GM18498 (cell line): ENCODE results near the gene PRDM15.
A peak's percentile ranks its signal among the peaks of the same experiment; 100 is the strongest.

ENCODE experiments used
- ATAC-seq: cut with Tn5 transposase; IDR thresholded peaks from one replicate; pipeline ENCODE4 v1.9.1; 2021; ENCODE audit warnings: mild to moderate bottlenecking, moderate library complexity; ENCODE audit not compliant: unreplicated experiment

The PRDM15 gene, protein sequence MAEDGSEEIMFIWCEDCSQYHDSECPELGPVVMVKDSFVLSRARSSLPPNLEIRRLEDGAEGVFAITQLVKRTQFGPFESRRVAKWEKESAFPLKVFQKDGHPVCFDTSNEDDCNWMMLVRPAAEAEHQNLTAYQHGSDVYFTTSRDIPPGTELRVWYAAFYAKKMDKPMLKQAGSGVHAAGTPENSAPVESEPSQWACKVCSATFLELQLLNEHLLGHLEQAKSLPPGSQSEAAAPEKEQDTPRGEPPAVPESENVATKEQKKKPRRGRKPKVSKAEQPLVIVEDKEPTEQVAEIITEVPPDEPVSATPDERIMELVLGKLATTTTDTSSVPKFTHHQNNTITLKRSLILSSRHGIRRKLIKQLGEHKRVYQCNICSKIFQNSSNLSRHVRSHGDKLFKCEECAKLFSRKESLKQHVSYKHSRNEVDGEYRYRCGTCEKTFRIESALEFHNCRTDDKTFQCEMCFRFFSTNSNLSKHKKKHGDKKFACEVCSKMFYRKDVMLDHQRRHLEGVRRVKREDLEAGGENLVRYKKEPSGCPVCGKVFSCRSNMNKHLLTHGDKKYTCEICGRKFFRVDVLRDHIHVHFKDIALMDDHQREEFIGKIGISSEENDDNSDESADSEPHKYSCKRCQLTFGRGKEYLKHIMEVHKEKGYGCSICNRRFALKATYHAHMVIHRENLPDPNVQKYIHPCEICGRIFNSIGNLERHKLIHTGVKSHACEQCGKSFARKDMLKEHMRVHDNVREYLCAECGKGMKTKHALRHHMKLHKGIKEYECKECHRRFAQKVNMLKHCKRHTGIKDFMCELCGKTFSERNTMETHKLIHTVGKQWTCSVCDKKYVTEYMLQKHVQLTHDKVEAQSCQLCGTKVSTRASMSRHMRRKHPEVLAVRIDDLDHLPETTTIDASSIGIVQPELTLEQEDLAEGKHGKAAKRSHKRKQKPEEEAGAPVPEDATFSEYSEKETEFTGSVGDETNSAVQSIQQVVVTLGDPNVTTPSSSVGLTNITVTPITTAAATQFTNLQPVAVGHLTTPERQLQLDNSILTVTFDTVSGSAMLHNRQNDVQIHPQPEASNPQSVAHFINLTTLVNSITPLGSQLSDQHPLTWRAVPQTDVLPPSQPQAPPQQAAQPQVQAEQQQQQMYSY

DNA sequence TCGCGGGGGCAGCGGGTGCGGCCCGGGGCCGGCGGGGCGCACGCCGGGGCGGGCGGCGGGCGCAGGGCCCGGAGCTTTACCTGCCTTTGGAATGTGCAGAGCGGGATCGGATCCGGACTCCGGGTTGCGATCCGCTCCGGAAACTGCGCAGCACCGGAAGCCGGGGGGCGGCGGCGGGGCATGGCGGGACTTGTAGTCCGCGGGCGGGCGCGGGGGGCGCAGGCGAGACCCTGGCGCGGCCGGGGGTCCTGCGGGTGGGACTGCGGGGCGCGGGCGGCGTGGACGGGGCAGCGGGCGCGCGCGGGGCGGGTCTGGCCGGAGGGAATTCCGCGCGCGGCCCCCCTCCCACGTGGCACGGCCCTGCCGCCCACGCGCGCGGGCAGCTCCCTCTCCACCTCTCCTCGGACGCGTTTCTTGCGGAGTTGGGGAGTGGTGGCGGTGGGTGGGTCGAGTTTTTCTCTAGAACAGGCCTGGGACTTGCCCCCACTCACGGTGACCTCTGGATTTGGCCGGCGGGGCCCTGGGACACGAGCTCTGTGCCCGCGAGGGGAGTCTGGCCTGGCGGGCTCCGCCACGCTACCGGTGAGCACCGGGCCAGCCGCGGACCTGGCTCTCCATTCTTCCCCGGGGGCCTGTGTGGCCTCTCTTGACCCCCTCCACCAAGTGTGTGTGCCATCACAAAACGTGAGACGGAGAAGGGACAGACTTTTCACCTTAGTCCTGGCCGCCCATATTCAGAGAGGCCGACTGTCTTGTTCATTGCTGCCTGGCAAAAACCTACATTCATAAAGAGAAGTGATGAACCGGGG is at the start of gene PRDM15:
TSS of gene PRDM15 (minus strand) at position 155 of the 809 bp plus-strand sequence. CDS start 18,981 bp downstream, outside the sequence.
- ATAC-seq, result peak; percentile 77

DNA sequence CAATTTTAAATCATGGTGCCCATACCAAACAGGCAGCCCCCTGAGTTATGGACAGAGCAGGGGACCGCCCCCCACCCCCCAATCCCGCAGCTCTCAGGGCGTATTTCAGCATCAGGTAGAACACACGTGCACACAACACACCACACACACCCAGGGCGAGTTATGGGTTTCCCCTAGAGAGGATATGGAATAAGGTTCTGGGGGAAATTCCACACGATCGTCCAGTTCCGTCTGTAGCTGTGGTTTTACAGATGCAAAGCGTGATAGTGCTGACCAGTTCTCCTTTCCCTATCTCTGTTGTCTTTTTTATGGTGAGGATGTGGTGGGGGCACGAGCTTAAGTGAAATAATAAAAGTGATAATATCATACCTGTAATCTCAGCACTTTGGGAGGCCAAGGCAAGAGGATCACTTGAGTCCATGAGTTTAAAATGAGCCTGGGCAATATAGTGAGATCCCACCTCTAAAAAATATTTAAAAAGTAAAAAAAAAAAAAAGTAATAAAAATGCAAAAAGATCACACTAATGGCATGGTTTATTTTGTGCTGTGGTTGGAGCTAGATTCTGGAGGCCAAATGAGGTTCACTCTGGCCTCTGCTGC is 49.6 kb upstream of the PRDM15 start:
- ATAC-seq, result peak; percentile 45

DNA sequence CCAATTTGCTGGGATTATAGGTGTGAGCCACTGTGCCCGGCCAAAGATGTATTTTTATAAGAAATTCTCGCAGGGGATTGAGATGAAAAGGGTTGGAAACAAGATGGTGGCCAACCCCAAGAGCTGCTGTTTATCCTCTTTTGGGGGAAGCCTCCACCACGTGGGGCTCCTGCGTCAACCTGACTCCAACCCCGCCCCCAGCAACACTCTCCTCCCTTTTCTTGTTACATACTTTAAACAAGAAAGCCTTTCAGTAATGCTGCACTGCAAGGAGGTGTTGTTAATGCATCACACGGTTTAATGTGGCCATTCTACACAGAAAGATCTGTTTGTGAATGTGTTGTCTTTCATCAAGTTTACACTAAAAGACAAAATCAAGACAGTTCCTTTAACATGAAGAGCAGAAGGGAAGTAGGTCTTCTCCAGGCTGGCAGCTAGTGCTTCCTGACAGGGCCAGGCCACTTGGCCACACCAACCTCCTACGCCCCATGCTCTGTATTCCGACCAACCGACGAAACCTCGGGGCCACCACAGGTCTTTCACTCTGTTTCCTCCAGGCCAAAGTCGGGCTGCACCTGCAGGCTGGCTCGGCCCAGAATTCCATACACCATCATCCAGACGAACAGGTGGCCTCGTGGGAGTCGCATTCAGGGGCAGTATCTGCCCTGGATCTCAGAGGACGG is 48.7 kb upstream of the PRDM15 start:
- ATAC-seq, result no peak

DNA sequence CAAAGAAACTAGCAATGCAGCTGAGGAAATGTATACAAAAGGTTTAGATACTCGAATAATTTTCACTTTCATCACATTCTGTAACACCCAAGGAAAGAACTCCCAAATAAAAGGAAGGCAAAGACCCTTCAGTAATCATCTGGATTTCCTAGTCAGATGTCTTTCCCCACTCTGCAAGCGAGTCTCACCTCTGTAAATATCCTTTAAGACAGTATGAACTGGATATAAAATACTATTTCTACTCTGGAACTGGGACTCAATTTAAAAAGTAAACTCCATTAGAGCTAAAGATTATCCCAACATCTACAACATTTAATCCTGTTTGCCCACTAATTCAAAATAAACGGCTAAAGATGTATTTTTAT is 47.6 kb upstream of the PRDM15 start:
- ATAC-seq, result no peak

DNA sequence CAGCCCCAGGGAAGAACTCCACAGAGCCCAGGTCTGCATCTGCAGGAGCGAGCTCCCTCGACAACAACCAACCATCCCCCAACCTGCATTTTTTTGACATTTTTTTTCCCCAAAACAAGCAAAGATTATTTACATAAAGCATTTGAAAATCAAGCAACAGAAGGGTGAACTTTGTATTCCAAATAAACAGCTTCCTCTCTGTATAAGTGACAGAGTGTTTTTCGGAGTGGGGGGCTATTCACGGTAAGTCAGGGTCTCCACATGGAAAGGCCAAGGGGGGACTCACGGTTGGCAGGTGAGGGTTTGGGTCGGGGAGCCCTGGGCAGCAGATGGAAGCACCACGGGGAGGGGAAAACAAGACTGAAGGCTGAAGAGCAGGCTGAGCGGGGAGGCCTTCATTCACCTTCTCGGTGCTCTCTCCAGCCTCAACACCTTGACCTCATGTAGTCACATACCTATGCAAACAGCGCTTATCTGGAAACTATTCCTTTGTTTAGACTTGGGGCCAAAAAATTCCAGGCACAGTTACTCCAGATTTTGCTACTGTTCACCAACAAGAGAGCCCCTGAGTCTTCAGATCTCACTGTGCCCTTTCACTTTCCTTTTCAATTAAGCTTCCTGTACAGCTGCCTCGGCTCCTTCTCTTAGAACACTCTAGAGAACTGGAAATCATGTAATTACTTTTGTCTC is 47.1 kb upstream of the PRDM15 start:
- ATAC-seq, result peak; percentile 63

DNA sequence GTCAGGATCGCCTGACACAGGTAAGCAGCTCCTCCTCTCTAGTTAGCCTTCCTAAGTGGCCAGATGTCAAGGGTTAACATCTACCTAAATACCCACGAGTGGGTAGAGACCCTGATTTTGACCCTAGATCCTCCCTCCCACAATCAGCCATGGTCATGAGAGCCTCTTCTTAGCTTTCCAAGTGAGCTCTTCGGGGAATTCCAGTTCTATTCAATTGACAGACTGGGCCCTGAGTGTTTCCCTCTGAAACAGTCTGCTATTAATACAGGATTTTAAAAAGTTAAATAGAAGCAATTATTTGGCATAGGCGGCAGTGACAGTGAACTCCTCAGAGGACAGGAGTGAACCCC is 46.6 kb upstream of the PRDM15 start:
- no peak for ATAC-seq

DNA sequence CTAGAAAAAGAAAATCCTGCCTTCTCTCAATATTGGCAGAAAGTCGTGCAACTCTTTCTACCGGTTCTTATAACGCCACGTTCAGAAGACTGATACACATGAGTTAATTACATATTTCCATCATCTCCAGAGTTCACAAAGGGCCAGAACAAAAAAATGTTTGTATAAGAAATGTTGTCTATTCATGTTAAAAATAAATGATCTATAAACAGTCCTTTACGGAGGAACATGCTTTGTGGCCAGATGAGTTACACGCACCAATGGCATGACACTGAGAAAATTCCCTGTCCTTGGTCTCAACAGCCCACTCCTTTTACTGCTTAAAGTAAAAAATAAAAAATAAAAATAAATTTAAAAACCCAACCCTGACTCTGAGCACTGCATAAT is 45.2 kb upstream of the PRDM15 start:
- no peak for ATAC-seq

DNA sequence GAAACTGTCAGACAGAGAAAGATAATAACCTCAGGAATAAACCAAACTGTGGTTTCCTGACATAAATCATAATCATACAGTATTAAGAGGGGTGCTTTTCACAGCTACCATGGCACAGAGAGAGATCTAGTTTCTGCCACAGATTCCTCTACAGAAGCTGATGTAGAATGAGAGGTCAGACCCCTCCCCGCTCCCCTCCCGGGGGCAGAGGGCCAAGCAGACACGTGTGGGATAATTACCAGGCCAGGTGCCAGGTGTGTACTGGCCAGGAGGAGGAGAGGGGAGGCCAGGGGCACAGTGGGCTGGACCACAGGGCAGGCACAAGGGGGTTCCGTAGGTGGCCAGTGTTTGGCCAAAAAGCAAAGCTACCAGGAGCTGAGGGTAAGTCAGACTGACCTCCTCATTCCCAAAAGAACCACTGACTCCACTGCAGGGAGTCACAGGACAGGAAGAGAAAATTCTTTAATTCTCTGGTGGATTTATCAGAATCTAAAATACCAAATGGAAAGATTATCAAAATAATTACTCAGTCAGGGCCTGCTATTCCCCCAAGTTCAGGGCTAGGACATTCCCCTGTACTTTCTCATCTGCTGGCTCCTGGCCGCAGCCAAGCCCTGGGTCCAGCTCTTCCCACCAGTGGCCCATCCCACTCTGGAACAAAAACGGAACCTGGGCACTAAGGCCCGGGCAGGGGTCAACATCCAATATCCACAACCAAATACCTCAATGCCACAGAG is 44.7 kb upstream of the PRDM15 start:
- no peak for ATAC-seq

DNA sequence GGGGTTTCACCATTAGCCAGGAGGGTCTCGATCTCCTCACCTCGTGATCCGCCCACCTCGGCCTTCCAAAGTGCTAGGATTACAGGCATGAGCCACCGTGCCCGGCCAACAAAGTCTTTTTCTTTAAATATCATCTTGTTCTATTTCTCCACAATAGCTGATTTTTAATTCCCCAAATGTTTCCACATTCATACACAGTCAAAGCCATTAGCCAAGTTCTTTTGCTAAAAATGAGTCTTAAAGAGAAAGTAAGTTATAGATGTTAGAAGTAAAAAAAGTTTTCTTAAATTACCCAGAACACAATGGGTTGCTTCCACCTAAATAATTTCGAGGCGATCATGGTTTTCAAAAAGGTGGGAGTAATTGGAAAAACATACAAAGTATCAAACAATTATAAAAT is 44.0 kb upstream of the PRDM15 start:
- ATAC-seq, result no peak

DNA sequence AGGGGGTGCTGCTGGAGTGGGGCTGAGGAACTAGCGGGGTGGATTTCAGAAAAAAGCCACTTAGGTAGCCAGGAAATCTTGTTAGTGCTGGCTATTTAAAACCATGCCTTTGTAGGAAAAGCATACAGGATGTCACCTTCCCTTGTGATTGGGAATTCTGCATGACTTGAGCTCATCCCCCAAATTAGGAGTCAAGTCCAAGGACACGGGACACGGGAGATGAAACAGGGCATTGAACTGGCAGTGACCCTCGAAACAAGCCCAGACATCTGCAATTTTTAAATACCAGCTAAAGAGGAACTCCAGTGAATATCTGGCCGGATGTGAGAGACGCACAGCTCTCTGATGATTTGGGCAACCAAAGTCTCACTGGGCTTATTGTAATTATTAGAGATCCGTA is 41.9 kb upstream of the PRDM15 start:
- ATAC-seq, result no peak

DNA sequence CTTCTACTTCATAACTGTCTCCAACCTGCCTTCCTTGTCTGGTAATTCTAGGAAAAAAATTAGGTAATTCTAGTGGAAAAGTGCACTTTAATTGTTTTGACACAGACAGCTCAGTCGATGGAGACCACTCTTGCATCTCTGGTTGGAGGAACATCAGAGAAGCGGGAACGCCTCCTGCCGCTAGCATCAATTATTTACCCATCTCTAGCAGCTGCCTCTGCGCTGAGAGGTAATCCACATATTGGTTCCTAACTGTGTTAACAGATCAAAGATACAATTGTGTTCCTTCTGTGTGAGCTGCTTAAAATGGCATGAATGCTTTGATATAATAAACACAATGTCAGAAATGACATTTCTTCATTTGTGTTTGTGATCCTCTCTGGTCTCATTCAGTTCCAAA is 41.3 kb upstream of the PRDM15 start:
- no peak for ATAC-seq

DNA sequence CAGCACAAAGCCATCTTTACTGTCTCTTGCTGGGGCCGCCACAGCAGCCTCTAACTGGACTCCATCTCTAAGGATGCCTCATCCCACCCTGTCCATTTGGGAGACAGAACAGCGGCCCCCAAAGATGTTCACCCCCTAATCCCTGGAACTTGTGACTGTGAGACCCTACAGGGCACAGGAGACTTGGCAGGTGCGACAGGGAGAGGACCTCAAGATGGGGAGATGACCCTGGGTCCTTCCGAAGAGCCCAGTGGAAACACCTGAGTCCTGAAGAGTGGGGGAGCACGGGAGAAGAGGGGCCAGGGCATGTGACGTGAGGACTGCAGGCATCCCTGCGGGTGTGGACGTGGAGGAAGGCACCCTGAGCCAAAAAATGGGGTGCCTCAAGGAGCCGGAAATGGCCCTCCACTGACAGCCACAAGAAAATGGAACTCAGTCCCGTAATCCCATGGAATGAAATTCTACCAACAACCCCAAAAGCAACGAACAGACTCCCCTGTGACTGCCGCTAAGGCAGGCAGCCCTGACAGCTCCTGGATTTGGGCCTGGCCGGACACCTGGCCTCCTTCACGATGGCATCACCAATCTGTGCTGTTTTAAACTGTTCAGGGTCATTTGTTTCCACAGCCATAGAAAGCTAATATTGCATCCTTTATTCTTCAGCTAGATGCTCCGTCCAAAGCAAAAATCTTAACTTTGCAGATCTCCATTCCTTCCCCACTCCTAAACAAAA is 40.7 kb upstream of the PRDM15 start:
- ATAC-seq, result no peak

DNA sequence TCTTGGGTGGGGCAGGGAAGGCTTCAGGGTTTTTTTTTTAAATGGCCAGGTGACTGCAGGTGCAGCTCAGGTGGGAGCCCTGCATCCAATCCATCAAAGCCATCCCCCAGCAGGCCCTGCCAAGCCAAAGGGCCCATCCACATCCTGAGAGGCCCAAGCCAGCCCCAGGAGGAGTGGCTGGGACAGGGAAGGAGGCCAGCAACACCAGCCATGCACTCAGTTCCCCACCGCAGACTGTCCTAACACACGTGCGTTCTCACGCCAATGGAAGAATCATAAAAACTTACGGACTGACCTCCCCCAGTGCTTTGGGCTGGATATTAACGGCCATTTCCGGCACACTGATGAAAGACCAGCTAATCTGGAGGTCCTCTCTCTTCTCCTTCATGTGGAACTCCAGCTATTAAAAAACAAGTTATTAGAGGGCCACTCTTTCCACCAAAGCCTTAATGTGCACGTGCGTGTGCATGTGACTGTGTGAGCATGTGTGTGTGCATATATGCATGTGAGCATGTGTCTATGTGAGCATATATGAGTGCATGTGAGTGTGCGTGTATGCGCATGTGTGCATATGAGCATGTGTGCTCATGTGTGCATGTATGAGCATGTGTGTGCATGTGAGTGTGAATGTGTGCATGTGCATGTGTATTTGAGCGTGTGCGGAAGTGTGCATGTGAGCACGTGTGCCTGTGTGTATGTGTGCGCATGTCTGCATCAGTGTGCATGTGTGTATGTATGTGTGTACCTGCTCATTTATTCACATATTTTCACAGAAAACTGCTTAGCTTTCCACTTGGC is 39.6 kb upstream of the PRDM15 start:
- ATAC-seq, result no peak

DNA sequence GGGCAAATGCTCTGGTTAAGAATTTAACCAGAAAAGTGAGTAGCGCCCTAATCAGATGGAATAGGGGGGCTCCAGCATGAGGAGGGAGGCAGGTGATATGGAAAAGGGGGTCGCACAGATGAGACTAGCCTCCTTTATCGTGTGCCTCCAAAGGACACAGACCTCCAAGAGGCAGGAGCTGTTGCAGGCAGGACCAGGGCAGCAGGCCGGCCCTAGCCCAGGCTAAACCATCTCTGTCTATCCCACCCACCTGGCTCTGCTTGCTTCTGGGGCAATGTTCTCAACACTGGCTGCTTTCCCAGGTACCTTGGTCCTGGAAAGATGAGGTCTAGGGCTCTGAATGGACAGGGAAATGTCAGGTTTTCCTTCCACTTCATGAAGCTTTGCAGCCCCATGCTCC is 38.4 kb upstream of the PRDM15 start:
- no peak for ATAC-seq

DNA sequence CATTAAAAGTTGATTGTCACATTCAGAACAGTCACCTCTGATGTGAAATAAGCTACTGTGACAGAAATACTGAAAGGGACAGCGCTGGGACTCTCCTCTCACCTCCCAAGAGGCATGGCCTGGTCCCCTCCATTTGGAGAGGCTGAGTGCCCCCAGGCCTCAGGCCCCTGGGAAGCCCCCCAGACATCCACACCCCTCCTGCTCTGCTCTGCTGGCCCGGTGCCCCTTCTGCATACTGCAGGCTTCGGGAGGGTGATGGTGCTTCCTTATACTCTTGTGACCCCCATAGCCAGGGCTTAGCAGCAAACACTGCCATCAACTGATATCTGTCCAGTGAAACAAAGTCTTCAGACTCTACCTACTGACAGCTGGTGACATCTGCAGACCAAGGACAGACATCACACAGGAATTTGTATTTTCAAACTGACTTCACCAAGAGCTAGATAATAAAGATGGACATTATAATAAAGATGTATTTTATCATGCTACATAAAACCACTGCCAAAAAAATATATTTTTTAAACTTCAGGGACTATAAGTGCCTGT is 37.8 kb upstream of the PRDM15 start:
- ATAC-seq, result no peak

DNA sequence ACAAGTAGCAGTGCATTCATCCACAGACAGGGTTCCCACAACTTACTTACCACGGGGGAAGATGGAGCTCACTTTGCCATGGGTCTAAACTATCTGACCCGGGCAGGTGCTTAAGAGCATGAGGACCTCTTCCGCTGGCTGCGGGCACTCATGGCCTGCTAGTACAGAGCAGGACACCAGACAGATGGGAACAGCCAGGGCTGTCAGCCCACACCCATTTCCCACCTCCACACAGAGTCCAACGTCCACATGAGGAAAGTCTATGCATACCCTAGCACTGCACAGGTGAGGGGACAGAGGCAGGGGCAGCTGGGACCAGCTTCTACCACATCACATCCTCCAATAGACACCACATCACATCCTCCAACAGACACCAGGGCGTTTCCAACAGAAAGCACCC is 35.8 kb upstream of the PRDM15 start:
- no peak for ATAC-seq

DNA sequence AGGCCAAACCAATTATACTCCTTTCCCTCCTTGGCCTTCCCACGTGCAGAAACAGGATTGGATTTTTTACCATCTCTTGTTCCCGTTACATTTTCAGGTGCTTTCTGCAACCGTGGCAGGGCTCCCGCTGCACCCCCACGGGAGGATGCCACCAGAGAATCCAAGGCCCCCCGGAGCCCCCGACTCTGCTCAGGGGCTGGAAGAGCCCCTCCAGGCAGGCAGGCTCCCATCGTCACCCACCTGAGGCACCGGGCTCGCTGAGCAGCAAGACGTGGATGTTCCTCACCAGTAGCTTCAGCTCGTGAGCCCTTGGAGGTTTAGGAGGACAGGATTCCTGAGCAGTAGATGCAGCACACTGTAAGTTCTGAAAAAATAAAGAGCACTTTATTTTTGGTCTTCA is 35.2 kb upstream of the PRDM15 start:
- no peak for ATAC-seq
